GM21576 (cell line): Measurements from ENCODE around the gene EMSY.
A peak's percentile ranks its signal among the peaks of the same experiment; 100 is the strongest.
"Not testable (repeated sequence)": the region's sequence is repeated elsewhere in the genome, so short reads cannot be mapped to it uniquely, and the experiment has no call there.

ENCODE experiments used
- ATAC-seq: cut with Tn5 transposase; IDR thresholded peaks from one replicate; pipeline ENCODE4 v1.9.1; 2021; ENCODE audit warnings: mild to moderate bottlenecking, moderate library complexity; ENCODE audit not compliant: unreplicated experiment

The EMSY gene

GRCh38 chr11:76595091-76595490, 150.3 kb downstream of the EMSY start:
- not testable (repeated sequence) for ATAC-seq

- ATAC-seq, result no peak
Observed at GRCh38 chr11:76596652-76597051, 151.8 kb downstream of the EMSY start.

GRCh38 chr11:76597533-76598425, 153.0 kb downstream of the EMSY start:
- no peak for ATAC-seq

- peak; percentile 44 for ATAC-seq
Observed at GRCh38 chr11:76598426-76598839, 153.6 kb downstream of the EMSY start.

GRCh38 chr11:76599041-76600013, 154.5 kb downstream of the EMSY start:
- no peak for ATAC-seq

- ATAC-seq, result no peak
Observed at GRCh38 chr11:76600124-76600655, 155.4 kb downstream of the EMSY start.

GRCh38 chr11:76601272-76601671, 156.5 kb downstream of the EMSY start:
- ATAC-seq, result no peak

- ATAC-seq, result no peak
Observed at GRCh38 chr11:76601724-76602123, 156.9 kb downstream of the EMSY start.

GRCh38 chr11:76602431-76602861, 157.6 kb downstream of the EMSY start:
- no peak for ATAC-seq
